K562 (cell line): ENCODE measurements around the gene NAA80. TPM values are rescaled to one million over a fixed set of nuclear protein-coding genes. Genes with fewer than 3 reads are reported as not detected.

Experiments used
- CUX1 ChIP-seq: fragments of 200-800 bp; sonication (Bioruptor generic); IDR thresholded peaks from 2 replicates; pipeline ENCODE4 v1.6.1; 2016; ENCODE audit warnings: missing genetic modification characterization, missing compliant biosample characterization
- KDM5B ChIP-seq: fragments of 200-600 bp; sonication (generic); IDR thresholded peaks from 2 replicates; pipeline ENCODE4 v1.6.1; 2012; ENCODE audit warnings: low read depth, mild to moderate bottlenecking, moderate library complexity, low read length, control low read depth, inconsistent platforms; ENCODE audit not compliant: insufficient replicate concordance
- ZBTB12 ChIP-seq: fragments of 250-450 bp; sonication (Bioruptor Pico); IDR thresholded peaks from 2 replicates; pipeline ENCODE4 v1.4.0; 2020
- polyA plus RNA-seq, 8 experiments: library from polyadenylated mRNA; depleted of rRNA in 4 of 8; stranded (reverse) in 5 of 8; unstranded in 3 of 8; fragments of >200 nt; fragmentation: Nextera tagmentation in 2 of 8; fragmentation: Illumina TruSeq in 1 of 8; extraction: Ambion mirVana in 2 of 8; extraction: Trizol in 1 of 8; gene quantifications; 2 replicates each; pipeline versions ENCODE4 v1.2.1 to v1.2.3, GENCODE V29; 2011 to 2014; ENCODE audit warnings: inconsistent platforms in 1 of 8, missing spikeins in 1 of 8
- total RNA-seq, 7 experiments: library from RNA; depleted of rRNA in 6 of 7; stranded (reverse); fragments of >200 nt in 6 of 7; fragmentation: Illumina TruSeq in 2 of 7; extraction: Trizol in 2 of 7; gene quantifications; 2 replicates each; pipeline versions ENCODE4 v1.2.1 to v1.2.3, GENCODE V29; 2011 to 2021; ENCODE audit warnings: low replicate concordance in 1 of 7

NAA80 gene
- total and polyA plus RNA-seq, 9 of the 15 experiments (the other 6 are each of a cell fraction or from before 2014, with no cell fraction given), result 0.82 to 24.0 (median 8.6) TPM

GRCh38 chr3:50275996-50276761 lies 23.0 kb downstream of the NAA80 start (continued):
- TF ChIP-seq CUX1 (CRISPR knock-in tag), result no peak
- TF ChIP-seq ZBTB12 (CRISPR knock-in tag), result no peak
- TF ChIP-seq KDM5B, result no peak
